ENCODE data around the gene NEK3. TPM values are rescaled to one million over a fixed set of nuclear protein-coding genes. Genes with fewer than 3 reads are reported as not detected.
"Not testable (repeated sequence)": the region's sequence is repeated elsewhere in the genome, so short reads cannot be mapped to it uniquely, and the experiment has no call there.

Gene NEK3
- total RNA-seq, 1 donor from 2014 or later, result 28.3 TPM

DNA sequence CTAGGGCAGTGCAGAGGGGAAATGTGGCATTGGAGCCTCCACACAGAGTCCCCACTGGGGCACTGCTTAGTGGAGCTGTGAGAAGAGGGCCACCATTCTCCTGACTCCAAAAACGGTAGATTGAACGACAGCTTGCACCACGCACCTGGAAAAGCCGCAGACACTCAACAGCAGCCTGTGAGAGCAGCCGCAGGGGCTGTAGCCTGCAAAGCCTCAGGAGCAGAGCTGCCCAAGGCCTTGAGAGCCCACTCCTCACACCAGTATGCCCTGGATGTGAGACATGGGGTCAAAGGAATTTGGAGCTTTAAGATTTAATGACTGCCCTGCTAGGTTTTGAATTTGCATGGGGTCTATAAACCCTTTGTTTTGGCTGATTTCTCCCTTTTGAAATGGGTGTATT is 62.2 kb downstream of the NEK3 start:
- Mint-ChIP-seq H3K4me1 (ENCODE audit: unreplicated experiment) (no peaks in the 10 kb centered on the region), H3K4me3 (no peak overlapping the region), H3K27ac (no peak overlapping the region), H3K27me3 (no peaks in the 10 kb centered on the region), H3K36me3 (no peaks in the 10 kb centered on the region), H3K9me3 (no peaks in the 10 kb centered on the region)
- TF ChIP-seq, protein P1, sequence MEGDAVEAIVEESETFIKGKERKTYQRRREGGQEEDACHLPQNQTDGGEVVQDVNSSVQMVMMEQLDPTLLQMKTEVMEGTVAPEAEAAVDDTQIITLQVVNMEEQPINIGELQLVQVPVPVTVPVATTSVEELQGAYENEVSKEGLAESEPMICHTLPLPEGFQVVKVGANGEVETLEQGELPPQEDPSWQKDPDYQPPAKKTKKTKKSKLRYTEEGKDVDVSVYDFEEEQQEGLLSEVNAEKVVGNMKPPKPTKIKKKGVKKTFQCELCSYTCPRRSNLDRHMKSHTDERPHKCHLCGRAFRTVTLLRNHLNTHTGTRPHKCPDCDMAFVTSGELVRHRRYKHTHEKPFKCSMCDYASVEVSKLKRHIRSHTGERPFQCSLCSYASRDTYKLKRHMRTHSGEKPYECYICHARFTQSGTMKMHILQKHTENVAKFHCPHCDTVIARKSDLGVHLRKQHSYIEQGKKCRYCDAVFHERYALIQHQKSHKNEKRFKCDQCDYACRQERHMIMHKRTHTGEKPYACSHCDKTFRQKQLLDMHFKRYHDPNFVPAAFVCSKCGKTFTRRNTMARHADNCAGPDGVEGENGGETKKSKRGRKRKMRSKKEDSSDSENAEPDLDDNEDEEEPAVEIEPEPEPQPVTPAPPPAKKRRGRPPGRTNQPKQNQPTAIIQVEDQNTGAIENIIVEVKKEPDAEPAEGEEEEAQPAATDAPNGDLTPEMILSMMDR (conservative IDR thresholded peaks at IDR 0.05), result no peak
- DNase-seq (ENCODE audit: extremely low spot score, unreplicated experiment), result no peak

DNA sequence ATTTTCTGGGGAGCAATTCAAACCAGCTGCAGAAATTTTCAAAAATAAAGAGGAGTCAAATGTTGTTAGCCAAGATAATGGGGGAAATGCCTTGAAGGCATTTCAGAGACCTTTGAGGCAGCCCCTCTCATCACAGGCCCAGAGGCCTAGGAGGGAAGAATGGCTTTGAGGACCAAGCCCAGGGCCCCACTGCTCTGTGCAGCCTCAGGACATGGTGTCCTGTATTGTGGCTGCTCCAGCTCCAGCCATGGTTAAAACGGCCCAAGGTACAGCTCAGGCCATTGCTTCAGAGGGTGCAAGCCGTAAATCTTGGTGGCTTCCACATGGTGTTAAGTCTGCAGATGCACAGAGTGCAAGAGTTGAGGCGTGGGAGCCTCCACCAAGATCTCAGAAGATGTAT is 62.6 kb downstream of the NEK3 start:
- no peaks in the 10 kb centered on the region for H3K36me3 Mint-ChIP-seq
- H3K4me3 Mint-ChIP-seq, result no peak overlapping the region
- H3K9me3 Mint-ChIP-seq, result no peaks in the 10 kb centered on the region
- H3K27ac Mint-ChIP-seq, result no peak overlapping the region
- H3K27me3 Mint-ChIP-seq, result no peaks in the 10 kb centered on the region
- TF ChIP-seq, protein P1 (conservative IDR thresholded peaks at IDR 0.05), result no peak
- no peak for DNase-seq (ENCODE audit: extremely low spot score, unreplicated experiment)
- H3K4me1 Mint-ChIP-seq (ENCODE audit: unreplicated experiment), result no peaks in the 10 kb centered on the region

DNA sequence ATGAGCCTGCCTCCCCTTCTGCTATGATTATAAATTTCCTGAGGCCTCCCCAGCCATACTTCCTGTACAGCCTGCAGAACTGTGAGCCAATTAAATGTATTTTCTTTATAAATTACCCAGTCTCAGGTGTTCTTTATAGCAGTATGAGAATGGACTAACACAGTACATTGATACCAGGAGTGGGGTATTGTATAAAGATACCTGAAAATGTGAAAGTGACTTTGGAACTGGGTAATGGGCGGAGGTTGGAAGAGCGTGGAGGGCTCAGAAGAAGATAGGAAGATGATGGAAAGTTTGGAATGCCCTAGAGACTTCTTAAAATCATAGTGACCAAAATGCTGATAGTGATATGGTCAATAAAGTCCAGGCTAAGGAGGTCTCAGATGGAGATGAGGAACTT is 63.3 kb downstream of the NEK3 start:
- DNase-seq (ENCODE audit: extremely low spot score, unreplicated experiment), result no peak
- H3K4me3 Mint-ChIP-seq, result no peak overlapping the region
- no peaks in the 10 kb centered on the region for H3K36me3 Mint-ChIP-seq
- H3K4me1 Mint-ChIP-seq (ENCODE audit: unreplicated experiment), result no peaks in the 10 kb centered on the region
- H3K27ac Mint-ChIP-seq, result no peak overlapping the region
- H3K27me3 Mint-ChIP-seq, result no peaks in the 10 kb centered on the region
- TF ChIP-seq, protein P1 (conservative IDR thresholded peaks at IDR 0.05), result no peak
- no peaks in the 10 kb centered on the region for H3K9me3 Mint-ChIP-seq

DNA sequence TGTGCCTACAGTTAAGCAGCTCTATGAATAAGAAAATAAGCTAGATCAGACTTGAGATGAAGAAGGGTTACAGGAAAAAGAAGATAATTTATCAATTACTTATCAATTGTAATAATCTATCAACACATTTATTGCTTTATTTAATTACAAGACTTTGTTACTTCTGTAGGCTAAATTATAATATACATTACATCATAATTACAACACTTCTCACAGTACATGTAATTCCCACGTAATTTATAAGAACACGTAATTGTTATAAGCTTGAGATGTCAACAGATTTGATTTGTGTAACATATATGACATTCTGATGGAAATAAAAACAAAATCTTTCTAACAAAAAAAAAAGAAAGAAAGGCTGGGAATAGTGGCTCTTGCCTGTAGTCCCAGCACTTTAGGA is 67.3 kb downstream of the NEK3 start:
- no peak overlapping the region for H3K4me3 Mint-ChIP-seq
- no peaks in the 10 kb centered on the region for H3K4me1 Mint-ChIP-seq (ENCODE audit: unreplicated experiment)
- no peaks in the 10 kb centered on the region for H3K27me3 Mint-ChIP-seq
- TF ChIP-seq, protein P1 (conservative IDR thresholded peaks at IDR 0.05), result no peak
- no peak overlapping the region for H3K27ac Mint-ChIP-seq
- no peak for DNase-seq (ENCODE audit: extremely low spot score, unreplicated experiment)
- no peaks in the 10 kb centered on the region for H3K36me3 Mint-ChIP-seq
- no peaks in the 10 kb centered on the region for H3K9me3 Mint-ChIP-seq

DNA sequence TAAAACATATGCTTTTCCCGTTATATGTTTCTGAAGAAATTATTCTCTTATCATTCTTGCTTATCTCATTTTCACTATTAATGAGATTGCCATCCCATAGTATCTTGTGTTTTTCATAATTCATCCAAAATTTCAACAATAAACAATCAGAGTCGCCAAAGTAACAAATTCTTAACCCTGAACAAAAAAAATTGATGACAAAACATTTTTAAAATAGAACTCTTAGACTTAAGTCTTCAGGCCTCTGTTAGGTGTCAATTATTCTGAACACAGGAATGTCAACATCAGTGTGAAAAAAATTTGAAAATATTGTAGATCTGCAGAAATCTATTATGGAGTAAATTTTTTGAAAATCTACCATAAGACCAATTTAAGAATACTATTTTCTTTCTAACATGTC is 67.9 kb downstream of the NEK3 start:
- DNase-seq (ENCODE audit: extremely low spot score, unreplicated experiment), result no peak
- H3K27ac Mint-ChIP-seq, result no peak overlapping the region
- H3K36me3 Mint-ChIP-seq, result no peaks in the 10 kb centered on the region
- H3K9me3 Mint-ChIP-seq, result no peaks in the 10 kb centered on the region
- H3K4me1 Mint-ChIP-seq (ENCODE audit: unreplicated experiment), result no peaks in the 10 kb centered on the region
- H3K27me3 Mint-ChIP-seq, result no peaks in the 10 kb centered on the region
- TF ChIP-seq, protein P1 (conservative IDR thresholded peaks at IDR 0.05), result no peak
- H3K4me3 Mint-ChIP-seq, result no peak overlapping the region

DNA sequence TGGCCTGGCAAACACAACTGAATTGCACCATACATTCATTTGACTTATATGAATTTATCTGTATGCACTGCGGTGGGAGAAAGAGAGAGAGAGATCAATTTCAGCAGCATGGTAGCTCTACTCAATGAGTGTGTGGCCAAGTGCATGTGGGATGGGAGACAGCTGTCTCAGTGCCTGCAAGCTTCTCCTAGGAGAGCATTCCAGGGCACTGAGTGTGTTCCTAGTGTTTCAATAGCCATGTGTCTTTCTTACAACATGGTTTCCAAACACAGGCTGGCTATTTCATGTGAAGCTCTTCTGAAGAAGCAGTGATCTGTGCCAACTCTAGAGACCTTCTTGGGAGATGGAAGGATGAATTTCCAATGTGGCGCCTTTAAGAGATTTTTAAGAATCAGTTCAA is 74.0 kb downstream of the NEK3 start:
- Mint-ChIP-seq H3K9me3 (no peaks in the 10 kb centered on the region), H3K4me1 (ENCODE audit: unreplicated experiment) (no peaks in the 10 kb centered on the region), H3K27ac (no peak overlapping the region), H3K36me3 (no peaks in the 10 kb centered on the region), H3K4me3 (no peak overlapping the region), H3K27me3 (no peaks in the 10 kb centered on the region)
- DNase-seq (ENCODE audit: extremely low spot score, unreplicated experiment), result no peak
- TF ChIP-seq, protein P1 (conservative IDR thresholded peaks at IDR 0.05), result no peak

DNA sequence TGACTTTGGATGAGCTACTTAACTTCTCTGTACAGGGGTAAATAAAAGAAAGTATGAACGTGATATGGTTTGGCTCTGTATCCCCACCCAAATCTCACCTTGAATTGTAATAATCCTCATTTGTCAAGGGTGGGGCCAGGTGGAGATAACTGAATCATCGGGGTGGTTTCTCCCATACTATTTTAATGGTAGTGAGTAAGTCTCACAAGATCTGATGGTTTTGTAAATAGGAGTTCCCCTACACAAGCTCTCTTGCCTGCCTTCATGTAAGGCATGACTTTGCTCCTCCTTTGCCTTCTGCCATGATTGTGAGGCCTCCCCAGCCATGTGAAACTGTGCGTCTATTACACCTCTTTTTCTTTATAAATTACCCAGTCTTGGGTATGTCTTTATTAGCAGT is 74.4 kb downstream of the NEK3 start:
- H3K27me3 Mint-ChIP-seq, result not testable (repeated sequence)

More for the DNA sequence above, 74.4 kb downstream of the NEK3 start:
- not testable (repeated sequence) for H3K27ac Mint-ChIP-seq; DNase-seq (ENCODE audit: extremely low spot score, unreplicated experiment); H3K4me1 Mint-ChIP-seq (ENCODE audit: unreplicated experiment); H3K9me3 Mint-ChIP-seq; H3K4me3 Mint-ChIP-seq; H3K36me3 Mint-ChIP-seq

Data from type B pancreatic cell (in vitro differentiated cells).